H1 (cell line): Measurements from ENCODE around the gene MEIS2. TPM values are rescaled to one million over a fixed set of nuclear protein-coding genes. Genes with fewer than 3 reads are reported as not detected.

Source experiments
- CTCF ChIA-PET: fragments of 300-600 bp; sonication (Branson Sonifier 250); formaldehyde crosslinking; loops from one replicate; lab custom pipeline; 2021; ENCODE audit not compliant: partially characterized antibody; lab: Charles Lee
- POLR2A ChIA-PET: fragments of 300-600 bp; sonication (Branson Sonifier 250); formaldehyde crosslinking; loops from one replicate; lab custom pipeline; 2021; ENCODE audit warnings: inconsistent platforms; ENCODE audit not compliant: partially characterized antibody; lab: Charles Lee
- DNase-seq, 2 experiments: peaks; one replicate each; pipeline versions ENCODE4 v3.0.0 to v3.0.0-alpha.2; 2010 to 2022; ENCODE audit warnings: low spot score in 2 of 2, low read depth in 1 of 2, mixed read lengths in 1 of 2
- FAIRE-seq: peaks from 2 replicates; lab custom pipeline; 2011; peaks lifted over from hg19 to GRCh38; lab: Jason Lieb, UNC
- H2AFZ ChIP-seq: 2 replicates; pipeline ENCODE4 v1.8.1; 2012; ENCODE audit warnings: low read length, inconsistent platforms
- H2AK5ac ChIP-seq: 2 replicates; pipeline ENCODE4 v1.6.1; 2013; ENCODE audit warnings: low read depth, low read length
- H2BK120ac ChIP-seq: replicated peaks from 2 replicates; pipeline ENCODE3; 2013; ENCODE audit warnings: low read depth, low read length, inconsistent platforms
- H2BK12ac ChIP-seq: 2 replicates; pipeline ENCODE4 v1.6.1; 2013; ENCODE audit warnings: low read depth, low read length
- H2BK15ac ChIP-seq: 2 replicates; pipeline ENCODE4 v1.6.1; 2013; ENCODE audit warnings: low read length
- H2BK20ac ChIP-seq: 2 replicates; pipeline ENCODE4 v1.6.1; 2013; ENCODE audit warnings: low read length
- H2BK5ac ChIP-seq: 2 replicates; pipeline ENCODE4 v1.6.1; 2013; ENCODE audit warnings: low read depth, low read length
- H3K14ac ChIP-seq: 2 replicates; pipeline ENCODE4 v1.6.1; 2013; ENCODE audit warnings: inconsistent platforms; ENCODE audit not compliant: insufficient read length
- H3K18ac ChIP-seq: 2 replicates; pipeline ENCODE4 v1.6.1; 2013; ENCODE audit warnings: low read length; ENCODE audit errors: extremely low read depth
- H3K23ac ChIP-seq: 2 replicates; pipeline ENCODE4 v1.6.1; 2013; ENCODE audit warnings: inconsistent platforms; ENCODE audit not compliant: insufficient read length
- H3K23me2 ChIP-seq: 2 replicates; pipeline ENCODE4 v1.6.1; 2013; ENCODE audit warnings: low read depth, low read length
- H3K27ac ChIP-seq: 2 replicates; pipeline ENCODE4 v1.6.1; 2011; ENCODE audit warnings: low read depth, low read length, inconsistent platforms
- H3K27me3 ChIP-seq, 4 experiments: replicated peaks in 1 of 4; 1 replicate in 1 of 4; 2 replicates in 3 of 4; pipeline versions ENCODE4 v1.6.1 to v1.8.1; 2011 to 2013; ENCODE audit warnings: low read length in 3 of 4, mild to moderate bottlenecking in 3 of 4, inconsistent platforms in 2 of 4, mixed read lengths in 2 of 4, moderate library complexity in 1 of 4; ENCODE audit not compliant: control insufficient read depth in 3 of 4, insufficient read depth in 3 of 4; ENCODE audit errors: extremely low read depth in 1 of 4
- H3K36me3 ChIP-seq, 4 experiments: 2 replicates each; pipeline versions ENCODE4 v1.6.1 to v1.8.1; 2011 to 2013; ENCODE audit warnings: mild to moderate bottlenecking in 4 of 4, low read length in 3 of 4, moderate library complexity in 2 of 4, control low read depth in 1 of 4, inconsistent platforms in 1 of 4; ENCODE audit not compliant: insufficient read depth in 4 of 4, control insufficient read depth in 2 of 4
- H3K4ac ChIP-seq: replicated peaks from 2 replicates; pipeline ENCODE3; 2013; ENCODE audit warnings: low read length, low read depth, mixed read lengths, inconsistent platforms; ENCODE audit not compliant: insufficient read length
- H3K4me1 ChIP-seq, 4 experiments: replicated peaks in 1 of 4; 1 replicate in 1 of 4; 2 replicates in 3 of 4; pipeline versions ENCODE4 v1.6.1 to v1.8.1; 2011 to 2013; ENCODE audit warnings: low read length in 3 of 4, inconsistent platforms in 2 of 4, mixed read lengths in 1 of 4; ENCODE audit not compliant: insufficient read depth in 4 of 4, control insufficient read depth in 3 of 4
- H3K4me2 ChIP-seq, 2 experiments: 2 replicates each; pipeline versions ENCODE4 v1.6.1 to v1.8.1; 2011 to 2013; ENCODE audit warnings: low read depth in 2 of 2, low read length in 2 of 2, control low read depth in 1 of 2, inconsistent platforms in 1 of 2, mild to moderate bottlenecking in 1 of 2; ENCODE audit not compliant: insufficient read depth in 1 of 2
- H3K4me3 ChIP-seq, 4 experiments: fragments of 200-600, 300-600 bp in 1 of 4; sonication (generic), shearing (Covaris generic), sonication (Bioruptor Twin) in 1 of 4; 2 replicates each; pipeline versions ENCODE4 v1.5.1 to v1.8.1; 2011 to 2016; ENCODE audit warnings: low read length in 4 of 4, low read depth in 3 of 4, control low read depth in 2 of 4, inconsistent platforms in 2 of 4, mild to moderate bottlenecking in 2 of 4, mixed read lengths in 1 of 4, moderate library complexity in 1 of 4; ENCODE audit not compliant: insufficient read depth in 2 of 4; ENCODE audit errors: extremely low read depth in 1 of 4
- H3K56ac ChIP-seq: replicated peaks from 2 replicates; pipeline ENCODE3; 2013; ENCODE audit warnings: low read depth, mild to moderate bottlenecking, mixed read lengths, low read length, inconsistent platforms; ENCODE audit not compliant: insufficient read length
- H3K79me1 ChIP-seq: 2 replicates; pipeline ENCODE4 v1.6.1; 2013; ENCODE audit warnings: low read depth, low read length, control low read depth
- H3K79me2 ChIP-seq, 2 experiments: 2 replicates each; pipeline versions ENCODE4 v1.6.1 to v1.8.1; 2012 to 2013; ENCODE audit warnings: low read length in 2 of 2, mild to moderate bottlenecking in 2 of 2, inconsistent platforms in 1 of 2; ENCODE audit not compliant: insufficient read depth in 2 of 2, control insufficient read depth in 1 of 2
- H3K9ac ChIP-seq, 4 experiments: replicated peaks in 1 of 4; 1 replicate in 1 of 4; 2 replicates in 3 of 4; pipeline versions ENCODE4 v1.6.1 to v1.8.1; 2011 to 2013; ENCODE audit warnings: low read depth in 3 of 4, low read length in 3 of 4, control low read depth in 2 of 4, mild to moderate bottlenecking in 2 of 4, moderate library complexity in 2 of 4, inconsistent platforms in 1 of 4; ENCODE audit errors: extremely low read depth in 1 of 4
- H3K9me3 ChIP-seq, 2 experiments: 2 replicates each; pipeline versions ENCODE4 v1.6.1 to v1.8.1; 2012 to 2013; ENCODE audit warnings: mild to moderate bottlenecking in 2 of 2, moderate library complexity in 2 of 2, control low read depth in 1 of 2, inconsistent platforms in 1 of 2, low read depth in 1 of 2, low read length in 1 of 2, mixed read lengths in 1 of 2; ENCODE audit not compliant: insufficient read depth in 2 of 2
- H4K20me1 ChIP-seq, 2 experiments: replicated peaks in 1 of 2; 2 replicates each; pipeline versions ENCODE3 to v1.8.1; 2011 to 2013; ENCODE audit warnings: inconsistent platforms in 2 of 2, low read length in 2 of 2, mild to moderate bottlenecking in 1 of 2; ENCODE audit not compliant: insufficient read depth in 2 of 2, control insufficient read depth in 1 of 2
- H4K5ac ChIP-seq: 2 replicates; pipeline ENCODE4 v1.6.1; 2013; ENCODE audit warnings: low read length, low read depth, mixed read lengths, inconsistent platforms; ENCODE audit not compliant: insufficient read length
- H4K8ac ChIP-seq: 2 replicates; pipeline ENCODE4 v1.8.0; 2013; ENCODE audit warnings: mild to moderate bottlenecking, moderate library complexity, low read length, inconsistent platforms; ENCODE audit not compliant: insufficient read depth; ENCODE audit errors: extremely low read depth
- H4K91ac ChIP-seq: replicated peaks from 2 replicates; pipeline ENCODE3; 2013; ENCODE audit warnings: low read length, mixed read lengths, inconsistent platforms; ENCODE audit not compliant: insufficient read length
- HDAC2 ChIP-seq, 2 experiments: fragments of 300-600 bp in 1 of 2; sonication (generic) in 1 of 2; IDR thresholded peaks; 2 replicates each; pipeline ENCODE4 v1.6.1; 2011 to 2012; ENCODE audit warnings: low read depth in 2 of 2, low read length in 2 of 2, mild to moderate bottlenecking in 2 of 2, moderate library complexity in 2 of 2, borderline replicate concordance in 1 of 2, inconsistent platforms in 1 of 2
- KDM5A ChIP-seq: fragments of 200-600 bp; IDR thresholded peaks from 2 replicates; pipeline ENCODE4 v1.7.1; 2012; ENCODE audit warnings: mild to moderate bottlenecking, low read length, inconsistent platforms, mixed read lengths
- SIRT6 ChIP-seq: IDR thresholded peaks from one replicate; pipeline ENCODE4 v1.7.1; 2012; ENCODE audit warnings: low read length, inconsistent platforms
- TBP ChIP-seq: IDR thresholded peaks from 2 replicates; pipeline ENCODE4 v1.6.1; 2011; ENCODE audit warnings: low read depth, low read length, improper control_type of control experiment
- polyA plus RNA-seq, 7 experiments: library from polyadenylated mRNA; depleted of rRNA in 3 of 7; stranded (reverse) in 5 of 7; unstranded in 2 of 7; fragments of >200 nt in 5 of 7; fragments of 200-250 nt in 2 of 7; gene quantifications; 1 replicate in 5 of 7; 2 replicates in 1 of 7; 4 replicates in 1 of 7; pipeline versions ENCODE4 v1.2.1 to v1.2.3, GENCODE V29; 2011 to 2013; ENCODE audit warnings: missing spikeins in 2 of 7, mixed read lengths in 2 of 7
- total RNA-seq: library from RNA; stranded (reverse); fragmentation: NEBNext Ultra II Directional; extraction: Animal tissue kit (Norgen Biotek cat#: 25700); gene quantifications from 2 replicates; pipeline ENCODE4 v1.2.1, GENCODE V29; 2021

Gene MEIS2
- total and polyA plus RNA-seq, 2 of the 8 experiments (the other 6 are each of a cell fraction or from before 2014, with no cell fraction given) = 0.22 to 1.2 TPM

DNA sequence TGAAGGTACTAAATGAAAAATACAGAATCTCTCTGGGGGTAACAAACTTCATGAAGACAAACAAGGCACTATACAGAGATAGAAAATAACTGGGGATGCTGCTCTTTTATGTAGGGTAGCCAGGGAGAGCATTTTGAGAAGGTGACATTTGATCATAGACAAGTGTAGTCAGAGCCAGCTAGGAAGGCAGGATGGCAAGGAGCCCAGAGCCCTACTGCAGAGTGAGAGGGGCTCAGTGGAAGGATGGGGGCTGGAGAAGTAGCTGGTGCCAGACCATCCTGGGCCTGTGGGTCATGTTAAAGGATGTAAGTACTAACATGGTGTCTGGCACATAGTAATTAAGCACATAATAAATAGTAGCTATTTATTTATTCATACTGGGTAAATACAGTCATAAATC, 133.6 kb downstream of the MEIS2 start:
- no peak overlapping the region for H2BK12ac ChIP-seq
- FAIRE-seq = no peak

More for the DNA sequence above, 133.6 kb downstream of the MEIS2 start:
- no peak overlapping the region for H3K4me2 ChIP-seq
- no peak overlapping the region for H3K23ac ChIP-seq
- H4K91ac ChIP-seq = no peak overlapping the region
- TF ChIP-seq SIRT6 (no peak), KDM5A (no peak), TBP (no peak), HDAC2 (IDR thresholded peaks at IDR 0.05; ENCODE audit: borderline replicate concordance in 1 of 2, low read depth in 2 of 2, low read length in 2 of 2) (no peak)
- no peak overlapping the region for H3K14ac ChIP-seq
- ChIA-PET POLR2A (no interaction called here), CTCF (interaction anchor here (1.4 kb wide), 1 partner anchor 21 kb away, joined by 3 read pairs; no protein-coding TSS in a partner anchor)
- H2AK5ac ChIP-seq = no peak overlapping the region
- no peaks in the 10 kb centered on the region for H3K27me3 ChIP-seq
- DNase-seq = no peak
- no peak overlapping the region for H2AFZ ChIP-seq
- H2BK20ac ChIP-seq = no peak overlapping the region
- no peaks in the 10 kb centered on the region for H3K79me2 ChIP-seq
- H3K4me3 ChIP-seq = no peak overlapping the region
- H4K20me1 ChIP-seq = no peaks in the 10 kb centered on the region
- no peak overlapping the region for H2BK120ac ChIP-seq
- H4K5ac ChIP-seq = no peak overlapping the region
- no peak overlapping the region for H3K56ac ChIP-seq
- H3K27ac ChIP-seq = no peak overlapping the region
- H3K79me1 ChIP-seq = no peaks in the 10 kb centered on the region
- H3K4ac ChIP-seq = no peak overlapping the region
- no peak overlapping the region for H2BK15ac ChIP-seq
- no peaks in the 10 kb centered on the region for H3K4me1 ChIP-seq
- no peaks in the 10 kb centered on the region for H3K9me3 ChIP-seq
- no peak overlapping the region for H2BK5ac ChIP-seq
- H4K8ac ChIP-seq = no peak overlapping the region
- H3K23me2 ChIP-seq = no peaks in the 10 kb centered on the region
- H3K9ac ChIP-seq = no peak overlapping the region
- no peak overlapping the region for H3K18ac ChIP-seq
- H3K36me3 ChIP-seq = no peaks in the 10 kb centered on the region
